IMR-90 (cell line): ENCODE data around the gene HACL1. TPM values are rescaled to one million over a fixed set of nuclear protein-coding genes. Genes with fewer than 3 reads are reported as not detected.

Source experiments
- ATAC-seq: fragments of 200-7000 bp; cut with Tn5 transposase; 2 replicates; pipeline ENCODE4 v1.9.1; 2020; ENCODE audit warnings: low read depth, mild to moderate bottlenecking, moderate library complexity
- BruUV-seq: library from RNA; stranded (reverse); fragments of 400-500 nt; replicated peaks from 2 replicates; lab custom pipeline; 2021; lab: Mats Ljungman, UMichigan
- CTCF ChIA-PET: fragments of 300-600 bp; formaldehyde crosslinking; extraction: SDS; loops from one replicate; lab custom pipeline; 2021; ENCODE audit warnings: antibody characterized with exemption; lab: Yijun Ruan, JAX
- POLR2A ChIA-PET: fragments of 300-600 bp; sonication (Branson Sonifier 250); formaldehyde crosslinking; loops from one replicate; lab custom pipeline; 2022; ENCODE audit warnings: antibody characterized with exemption; ENCODE audit not compliant: unreplicated experiment; lab: Charles Lee
- DNase-seq: peaks from one replicate; pipeline ENCODE4 v3.0.0; 2013
- H2AFZ ChIP-seq: replicated peaks from 2 replicates; pipeline ENCODE3; 2013; ENCODE audit warnings: low read length, mild to moderate bottlenecking; ENCODE audit not compliant: poor library complexity
- H2AK5ac ChIP-seq: 2 replicates; pipeline ENCODE4 v1.6.1; 2013; ENCODE audit warnings: low read depth, low read length, inconsistent platforms
- H2AK9ac ChIP-seq: replicated peaks from 2 replicates; pipeline ENCODE3; 2013; ENCODE audit warnings: mild to moderate bottlenecking, low read depth, low read length, moderate library complexity; ENCODE audit not compliant: poor library complexity
- H2BK120ac ChIP-seq: 2 replicates; pipeline ENCODE4 v1.6.1; 2013; ENCODE audit warnings: low read depth, low read length, inconsistent platforms
- H2BK15ac ChIP-seq: 3 replicates; pipeline ENCODE4 v1.6.1; 2013; ENCODE audit warnings: low read depth, low read length, inconsistent platforms
- H2BK20ac ChIP-seq: 2 replicates; pipeline ENCODE4 v1.6.1; 2013; ENCODE audit warnings: low read depth, mild to moderate bottlenecking, inconsistent platforms, low read length, moderate library complexity
- H2BK5ac ChIP-seq: 2 replicates; pipeline ENCODE4 v1.6.1; 2013; ENCODE audit warnings: mild to moderate bottlenecking, low read depth, low read length, inconsistent platforms; ENCODE audit not compliant: poor library complexity, severe bottlenecking
- H3K14ac ChIP-seq: replicated peaks from 2 replicates; pipeline ENCODE4 v1.6.1; 2013; ENCODE audit warnings: low read depth, low read length, inconsistent platforms
- H3K18ac ChIP-seq: 2 replicates; pipeline ENCODE4 v1.6.1; 2013; ENCODE audit warnings: low read depth, low read length, control low read depth
- H3K23ac ChIP-seq: 2 replicates; pipeline ENCODE4 v1.6.1; 2013; ENCODE audit warnings: low read depth, low read length, inconsistent platforms
- H3K27ac ChIP-seq: 2 replicates; pipeline ENCODE4 v1.5.1; 2013; ENCODE audit warnings: mild to moderate bottlenecking, control low read depth, low read length; ENCODE audit not compliant: insufficient read depth
- H3K27me3 ChIP-seq: 2 replicates; pipeline ENCODE4 v1.6.1; 2013; ENCODE audit warnings: low read length; ENCODE audit not compliant: control insufficient read depth, insufficient read depth
- H3K36me3 ChIP-seq: 2 replicates; pipeline ENCODE4 v1.6.1; 2013; ENCODE audit warnings: low read length, mixed read lengths; ENCODE audit not compliant: control insufficient read depth, insufficient read depth
- H3K4ac ChIP-seq: 2 replicates; pipeline ENCODE4 v1.6.1; 2013; ENCODE audit warnings: low read depth, low read length, inconsistent platforms
- H3K4me1 ChIP-seq: 2 replicates; pipeline ENCODE4 v1.6.1; 2013; ENCODE audit warnings: low read length, mixed read lengths; ENCODE audit not compliant: control insufficient read depth, insufficient read depth
- H3K4me2 ChIP-seq: 2 replicates; pipeline ENCODE4 v1.6.1; 2013; ENCODE audit warnings: low read depth, mild to moderate bottlenecking, control low read depth, low read length, moderate library complexity
- H3K4me3 ChIP-seq: 2 replicates; pipeline ENCODE4 v1.5.1; 2013; ENCODE audit warnings: low read depth, mild to moderate bottlenecking, control low read depth, low read length, moderate library complexity; ENCODE audit not compliant: insufficient read depth
- H3K56ac ChIP-seq: 2 replicates; pipeline ENCODE4 v1.6.1; 2013; ENCODE audit warnings: low read length, inconsistent platforms; ENCODE audit not compliant: insufficient read depth; ENCODE audit errors: extremely low read depth
- H3K79me1 ChIP-seq, 2 experiments: 2 replicates each; pipeline ENCODE4 v1.6.1; 2013; ENCODE audit warnings: low read length in 2 of 2, inconsistent platforms in 1 of 2, low read depth in 1 of 2
- H3K9ac ChIP-seq: 2 replicates; pipeline ENCODE4 v1.6.1; 2013; ENCODE audit warnings: low read depth, low read length, control low read depth
- H3K9me1 ChIP-seq: 2 replicates; pipeline ENCODE4 v1.6.1; 2013; ENCODE audit warnings: low read length, inconsistent platforms; ENCODE audit not compliant: insufficient read depth
- H3K9me3 ChIP-seq: 2 replicates; pipeline ENCODE4 v1.6.1; 2013; ENCODE audit warnings: low read length; ENCODE audit not compliant: control insufficient read depth, insufficient read depth
- H4K20me1 ChIP-seq: 2 replicates; pipeline ENCODE4 v1.6.1; 2013; ENCODE audit warnings: low read length, inconsistent platforms; ENCODE audit not compliant: insufficient read depth
- H4K5ac ChIP-seq: 2 replicates; pipeline ENCODE4 v1.6.1; 2013; ENCODE audit warnings: mild to moderate bottlenecking, low read depth, low read length, control low read depth
- H4K8ac ChIP-seq, 2 experiments: 2 replicates each; pipeline ENCODE4 v1.6.1; 2013; ENCODE audit warnings: low read depth in 2 of 2, low read length in 2 of 2, control low read depth in 1 of 2, inconsistent platforms in 1 of 2
- H4K91ac ChIP-seq: 2 replicates; pipeline ENCODE4 v1.6.1; 2013; ENCODE audit warnings: low read depth, low read length, inconsistent platforms; ENCODE audit not compliant: insufficient read depth
- BHLHE40 ChIP-seq: fragments of 150-350 bp; IDR thresholded peaks from 2 replicates; pipeline ENCODE4 v1.6.1; 2016; ENCODE audit warnings: mild to moderate bottlenecking, low read depth, low read length
- CEBPB ChIP-seq: IDR thresholded peaks from 2 replicates; pipeline ENCODE4 v1.6.1; 2012; ENCODE audit warnings: low read depth, low read length, improper control_type of control experiment
- WGBS, 2 experiments: methylation state at CpG; one replicate each; pipeline versions ENCODE4 v1.1.5 to v1.1.7; 2013; ENCODE audit warnings: missing lambda C conversion rate in 2 of 2; ENCODE audit not compliant: insufficient read length in 1 of 2; ENCODE audit errors: extremely low coverage in 2 of 2; 5-methylcytosine and 5-hydroxymethylcytosine counted together
- dilution Hi-C: fragments of 300-500 bp; cut with HindIII; formaldehyde crosslinking; loops from one replicate; pipeline ENCODE4 v1.14.3; 2018; ENCODE audit warnings: low sequenced_read_pairs; ENCODE audit not compliant: unreplicated experiment
- in situ Hi-C: fragments of 300-500 bp; cut with MboI; formaldehyde crosslinking; loops from 3 replicates; pipeline ENCODE4 v1.14.3; 2019; ENCODE audit warnings: low sequenced_read_pairs, inconsistent platforms, mixed read lengths
- intact Hi-C: fragments of 100-400 bp; cut with micrococcal nuclease; formaldehyde crosslinking; loops from 2 replicates; pipeline ENCODE4 v1.10.0; 2022
- polyA plus RNA-seq, 3 experiments: library from polyadenylated mRNA; depleted of rRNA; stranded (reverse); fragments of >200 nt; gene quantifications; 2 replicates each; pipeline ENCODE4 v1.2.3, GENCODE V29; 2012; ENCODE audit warnings: low replicate concordance in 1 of 3
- total RNA-seq: library from RNA; depleted of rRNA; stranded (reverse); fragments of >200 nt; gene quantifications from 2 replicates; pipeline ENCODE4 v1.2.3, GENCODE V29; 2012

Gene HACL1
- total and polyA plus RNA-seq, 2 of the 4 experiments (the other 2 are of a cell fraction), result 9.9 to 28.1 TPM

- Histone ChIP-seq H3K27me3 (no peaks in the 10 kb centered on the region), H4K91ac (peak overlapping the region; percentile 55), H2BK20ac (peak overlapping the region; percentile 77), H3K18ac (peak overlapping the region; percentile 38; the same call in 1 of the 2 replicates), H2BK120ac (peak overlapping the region; percentile 78), H3K36me3 (no peaks in the 10 kb centered on the region), H2BK5ac (peak overlapping the region; percentile 61), H3K9me1 (peaks cover 15% of the 10 kb centered on the region), H4K8ac (peak overlapping the region in 1 of 2 experiments; percentile 53; a peak in 2 of 4 replicates), H3K79me1 (peaks cover 8 to 26% of the 10 kb centered on the region in 2 experiments; a peak in 3 of 4 replicates), H3K9ac (no peak overlapping the region), H3K4me1 (peaks cover 25% of the 10 kb centered on the region), H3K27ac (no peak overlapping the region), H2AFZ (no peak overlapping the region), H4K5ac (no peak overlapping the region; the same call in 1 of the 2 replicates), H3K4ac (peak overlapping the region; percentile 8; the same call in 1 of the 2 replicates), H3K4me2 (no peak overlapping the region), H2AK5ac (no peak overlapping the region; the same call in 1 of the 2 replicates), H3K14ac (peak overlapping the region; percentile 8; the same call in 1 of the 2 replicates), H3K56ac (no peak overlapping the region), H4K20me1 (no peaks in the 10 kb centered on the region), H3K9me3 (no peaks in the 10 kb centered on the region), H2BK15ac (peak overlapping the region; percentile 2; the same call in 2 of the 3 replicates), H2AK9ac (no peak overlapping the region), H3K4me3 (no peak overlapping the region), H3K23ac (no peak overlapping the region)
- intact Hi-C loops, result loop anchor here (10.0 kb wide), 1 partner anchor 606 kb away; no protein-coding TSS in a partner anchor
- dilution Hi-C loops, result no loop called here
- POLR2A ChIA-PET, result no interaction called here
- WGBS, 2 experiments, result no CpG with 5 or more reads among the region's 6 CpGs
- DNase-seq, result peak; percentile 57
- TF ChIP-seq BHLHE40 (no peak), CEBPB (peak; percentile 85)
- in situ Hi-C loops, result loop anchor here (25.0 kb wide), 2 partner anchors 424 to 599 kb away; no protein-coding TSS in a partner anchor
- no TSS peak for BruUV-seq
- CTCF ChIA-PET, result no interaction called here
- ATAC-seq, result no peak
Measured at GRCh38 chr3:15638193-15638890, 37.0 kb upstream of the HACL1 start.
